Activated T-helper 2 cell treated with anti-CD3 and anti-CD28 coated beads, Interferon-gamma antibody, Interleukin-2, Interleukin-4, amounts not matched to agents 10 μg/mL and 5 μg/mL and 100 μg/mL, durations not matched to agents 14 hours and 24 hours and 36 hours (primary cell): ENCODE measurements around the gene KIZ. TPM values are rescaled to one million over a fixed set of nuclear protein-coding genes. Genes with fewer than 3 reads are reported as not detected.

Experiments used
- DNase-seq: peaks from one replicate; pipeline ENCODE4 v3.0.0; 2021; ENCODE audit warnings: low spot score
- H3K27ac Mint-ChIP-seq: one replicate; pipeline ENCODE4 v1.8.0; 2021; ENCODE audit warnings: mixed read lengths
- H3K27me3 Mint-ChIP-seq: one replicate; pipeline ENCODE4 v1.8.0; 2021; ENCODE audit warnings: low read depth, mixed read lengths
- H3K36me3 Mint-ChIP-seq: one replicate; pipeline ENCODE4 v1.8.0; 2021; ENCODE audit warnings: low read depth, mixed read lengths
- H3K4me1 Mint-ChIP-seq: one replicate; pipeline ENCODE4 v1.8.0; 2021; ENCODE audit warnings: low read depth, mixed read lengths
- H3K4me3 Mint-ChIP-seq: one replicate; pipeline ENCODE4 v1.8.0; 2021; ENCODE audit warnings: low read depth, mild to moderate bottlenecking, moderate library complexity, mixed read lengths
- H3K9me3 Mint-ChIP-seq: one replicate; pipeline ENCODE4 v1.8.0; 2021; ENCODE audit warnings: mixed read lengths
- intact Hi-C: fragments of 100-400 bp; cut with micrococcal nuclease; formaldehyde crosslinking; loops from one replicate; pipeline ENCODE4 v1.15.1; 2023
- total RNA-seq: library from RNA; stranded (reverse); gene quantifications from 2 replicates; pipeline ENCODE4 v1.2.3, GENCODE V29; 2022

Gene KIZ
- total RNA-seq, 1 donor from 2014 or later = 10.5 TPM

DNA sequence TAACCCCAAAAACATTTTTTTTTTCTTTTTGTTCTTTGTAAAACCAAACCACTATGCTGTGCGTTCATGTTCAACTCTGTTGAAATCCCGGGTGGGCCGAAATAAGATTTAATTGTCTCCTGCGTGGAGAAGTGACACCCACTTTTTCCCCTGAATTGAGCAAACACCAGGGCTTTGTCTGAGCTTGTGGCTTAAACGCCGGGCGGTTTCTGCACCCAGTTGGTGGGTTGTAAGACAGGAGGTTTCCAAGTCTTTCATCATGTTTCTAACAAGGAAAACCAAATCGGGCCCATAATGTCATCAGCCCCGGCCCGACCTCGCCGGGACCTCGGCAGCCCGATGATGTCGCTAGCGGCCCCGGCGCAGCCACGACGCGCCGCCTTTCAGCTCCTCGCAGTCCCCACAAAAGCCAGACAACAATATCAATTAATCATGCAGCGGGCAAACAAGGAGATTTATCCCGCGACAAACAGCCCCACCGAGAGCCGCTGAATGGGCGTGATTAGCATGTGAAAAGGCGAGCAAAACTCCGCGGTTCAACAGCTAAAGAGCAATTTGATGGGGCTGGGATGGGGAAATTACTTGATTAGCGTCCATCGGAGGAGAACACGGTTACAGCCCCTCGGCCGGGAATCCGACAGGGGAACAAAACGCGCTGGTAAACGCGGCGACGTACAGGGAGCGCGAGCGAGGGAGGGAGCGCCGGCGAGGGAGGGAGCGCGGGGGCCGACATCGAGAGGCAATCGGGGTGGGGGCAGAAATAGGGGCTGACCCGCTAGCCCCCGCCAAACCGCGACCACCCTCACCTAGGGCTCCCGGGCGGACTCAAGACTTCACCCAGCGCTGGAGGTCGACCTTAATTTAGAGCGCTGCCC is 25.1 kb upstream of the KIZ start:
- H3K27ac Mint-ChIP-seq = peak overlapping the region; percentile 75
- peak overlapping the region; percentile 83 for H3K4me3 Mint-ChIP-seq
- H3K9me3 Mint-ChIP-seq = no peaks in the 10 kb centered on the region
- peaks cover 76% of the 10 kb centered on the region for H3K27me3 Mint-ChIP-seq
- H3K4me1 Mint-ChIP-seq = peaks cover 33% of the 10 kb centered on the region
- no peak for DNase-seq
- intact Hi-C loops = loop anchor here (1.0 to 5.0 kb wide), 3 partner anchors 404 to 1481 kb away; partner anchors contain the start of genes FOXA2 and INSM1
- H3K36me3 Mint-ChIP-seq = no peaks in the 10 kb centered on the region

- no peak overlapping the region for H3K27ac Mint-ChIP-seq
- H3K36me3 Mint-ChIP-seq = no peaks in the 10 kb centered on the region
- no peak for DNase-seq
- intact Hi-C loops = loop anchor here (5.0 kb wide), 2 partner anchors 734 to 1481 kb away; partner anchors contain the start of genes FOXA2 and INSM1
- peak overlapping the region; percentile 5 for H3K4me3 Mint-ChIP-seq
- H3K9me3 Mint-ChIP-seq = no peaks in the 10 kb centered on the region
- H3K27me3 Mint-ChIP-seq = peaks cover 75% of the 10 kb centered on the region
- peaks cover 34% of the 10 kb centered on the region for H3K4me1 Mint-ChIP-seq
These were observed 24.4 kb upstream of the KIZ start for GRCh38 chr20:21101453-21101931.

GRCh38 chr20:21101932-21102575 is 23.8 kb upstream of the KIZ start:
- peaks cover 33% of the 10 kb centered on the region for H3K4me1 Mint-ChIP-seq
- H3K4me3 Mint-ChIP-seq = peak overlapping the region; percentile 70
- H3K36me3 Mint-ChIP-seq = no peaks in the 10 kb centered on the region
- H3K27me3 Mint-ChIP-seq = peaks cover 74% of the 10 kb centered on the region
- H3K9me3 Mint-ChIP-seq = no peaks in the 10 kb centered on the region
- intact Hi-C loops = loop anchor here (2.0 to 5.0 kb wide), 4 partner anchors 297 to 1480 kb away; partner anchors contain the start of genes FOXA2 and INSM1
- no peak for DNase-seq
- peak overlapping the region; percentile 46 for H3K27ac Mint-ChIP-seq

GRCh38 chr20:21102603-21103311 is 23.1 kb upstream of the KIZ start:
- peaks cover 33% of the 10 kb centered on the region for H3K4me1 Mint-ChIP-seq
- H3K36me3 Mint-ChIP-seq = no peaks in the 10 kb centered on the region
- H3K4me3 Mint-ChIP-seq = peak overlapping the region; percentile 70
- peak overlapping the region; percentile 22 for H3K27ac Mint-ChIP-seq
- no peaks in the 10 kb centered on the region for H3K9me3 Mint-ChIP-seq
- DNase-seq = no peak
- intact Hi-C loops = loop anchor here (2.0 to 5.0 kb wide), 4 partner anchors 296 to 1480 kb away; partner anchors contain the start of genes FOXA2 and INSM1
- peaks cover 76% of the 10 kb centered on the region for H3K27me3 Mint-ChIP-seq

- H3K27ac Mint-ChIP-seq = no peak overlapping the region
- H3K27me3 Mint-ChIP-seq = peaks cover 74% of the 10 kb centered on the region
- no peaks in the 10 kb centered on the region for H3K36me3 Mint-ChIP-seq
- peaks cover 30% of the 10 kb centered on the region for H3K4me1 Mint-ChIP-seq
- peak overlapping the region; percentile 22 for H3K4me3 Mint-ChIP-seq
- intact Hi-C loops = loop anchor here (2.0 to 5.0 kb wide), 4 partner anchors 295 to 1478 kb away; partner anchors contain the start of genes FOXA2 and INSM1
- no peaks in the 10 kb centered on the region for H3K9me3 Mint-ChIP-seq
- DNase-seq = no peak
These were observed 22.1 kb upstream of the KIZ start for GRCh38 chr20:21103582-21104465.

DNA sequence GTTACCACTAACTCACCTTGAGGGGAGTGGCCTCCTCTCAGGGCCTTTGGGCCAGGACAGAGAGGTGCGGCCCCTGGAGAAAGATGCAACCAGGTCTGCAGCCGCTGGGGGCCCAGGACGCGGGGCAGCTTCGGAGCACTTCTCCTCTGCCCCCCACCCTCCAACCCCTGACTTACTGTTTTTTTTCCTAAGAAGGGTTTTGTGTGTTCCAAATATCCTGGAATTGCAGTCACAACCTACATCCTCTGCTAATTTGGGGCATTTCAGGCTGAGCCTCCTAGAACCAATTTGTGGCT is 21.5 kb upstream of the KIZ start:
- intact Hi-C loops = loop anchor here (5.0 kb wide), 2 partner anchors 737 to 1478 kb away; partner anchors contain the start of genes FOXA2 and INSM1
- no peak for DNase-seq
- Mint-ChIP-seq H3K4me1 (peaks cover 25% of the 10 kb centered on the region), H3K36me3 (no peaks in the 10 kb centered on the region), H3K27me3 (peaks cover 72% of the 10 kb centered on the region), H3K9me3 (no peaks in the 10 kb centered on the region), H3K4me3 (no peak overlapping the region), H3K27ac (no peak overlapping the region)

DNA sequence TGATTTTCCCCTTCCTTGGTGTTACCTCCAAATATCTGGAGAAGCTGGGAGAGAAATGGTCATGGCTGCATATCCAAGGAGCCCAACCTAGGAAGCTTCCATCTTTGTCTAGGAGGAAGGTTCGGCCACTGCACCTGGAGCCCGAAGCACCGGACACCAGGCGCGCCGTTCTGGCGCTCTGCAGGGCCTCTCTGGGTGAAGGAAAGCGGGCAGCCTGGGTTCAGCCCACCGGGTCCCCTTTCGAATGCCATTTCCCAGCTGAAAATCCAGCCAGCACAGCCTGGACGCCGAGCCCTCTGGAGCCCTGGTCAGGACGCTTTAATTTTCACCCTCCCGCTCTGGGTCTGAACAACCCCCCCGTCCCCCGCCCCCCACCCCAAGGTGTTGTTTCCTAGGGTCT is 21.0 kb upstream of the KIZ start:
- H3K27ac Mint-ChIP-seq = no peak overlapping the region
- no peaks in the 10 kb centered on the region for H3K36me3 Mint-ChIP-seq
- no peak for DNase-seq
- H3K4me3 Mint-ChIP-seq = no peak overlapping the region
- peaks cover 25% of the 10 kb centered on the region for H3K4me1 Mint-ChIP-seq
- H3K27me3 Mint-ChIP-seq = peaks cover 74% of the 10 kb centered on the region
- intact Hi-C loops = loop anchor here (5.0 kb wide), 2 partner anchors 738 to 1477 kb away; partner anchors contain the start of genes FOXA2 and INSM1
- no peaks in the 10 kb centered on the region for H3K9me3 Mint-ChIP-seq

DNA sequence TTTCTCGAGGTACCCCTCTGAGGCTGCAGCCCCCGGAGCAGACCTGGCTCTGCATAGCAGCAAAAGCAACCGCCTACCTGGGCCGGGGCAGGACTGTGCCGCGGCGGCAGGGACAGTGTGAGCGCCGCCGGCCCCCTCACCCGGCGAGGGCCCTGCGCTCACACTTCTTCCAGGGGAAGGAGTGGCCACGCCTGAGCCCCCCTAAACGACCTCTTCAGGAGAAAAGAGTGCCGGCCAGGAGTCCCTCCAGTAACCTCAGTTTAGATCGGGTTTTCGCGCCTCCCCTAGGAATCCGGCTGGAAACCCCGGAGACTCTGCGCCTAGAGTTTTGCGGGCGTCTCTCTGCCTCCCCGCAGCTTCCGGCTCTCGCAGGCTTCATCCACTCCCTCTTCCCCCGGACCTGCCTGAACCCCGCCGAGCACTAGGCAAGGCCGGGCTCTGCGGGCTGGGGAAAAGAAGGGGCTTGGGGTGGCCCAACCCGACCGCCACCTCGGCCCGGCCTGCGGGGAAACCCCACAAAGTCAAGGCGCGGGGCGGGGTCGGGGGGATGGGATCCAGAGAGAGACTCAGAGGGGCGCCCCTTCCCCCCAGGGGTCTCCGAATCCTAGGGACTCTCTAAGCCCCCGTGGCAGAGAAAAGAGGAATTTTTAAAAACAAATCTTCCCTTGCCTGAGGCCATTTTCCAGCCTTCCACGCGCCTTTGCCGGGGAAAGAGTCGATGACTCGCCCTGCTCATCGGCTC is 20.3 kb upstream of the KIZ start:
- Mint-ChIP-seq H3K27ac (no peak overlapping the region), H3K36me3 (no peaks in the 10 kb centered on the region), H3K9me3 (no peaks in the 10 kb centered on the region), H3K4me1 (peaks cover 21% of the 10 kb centered on the region), H3K27me3 (peaks cover 78% of the 10 kb centered on the region), H3K4me3 (no peak overlapping the region)
- DNase-seq = no peak
- intact Hi-C loops = no loop called here

DNA sequence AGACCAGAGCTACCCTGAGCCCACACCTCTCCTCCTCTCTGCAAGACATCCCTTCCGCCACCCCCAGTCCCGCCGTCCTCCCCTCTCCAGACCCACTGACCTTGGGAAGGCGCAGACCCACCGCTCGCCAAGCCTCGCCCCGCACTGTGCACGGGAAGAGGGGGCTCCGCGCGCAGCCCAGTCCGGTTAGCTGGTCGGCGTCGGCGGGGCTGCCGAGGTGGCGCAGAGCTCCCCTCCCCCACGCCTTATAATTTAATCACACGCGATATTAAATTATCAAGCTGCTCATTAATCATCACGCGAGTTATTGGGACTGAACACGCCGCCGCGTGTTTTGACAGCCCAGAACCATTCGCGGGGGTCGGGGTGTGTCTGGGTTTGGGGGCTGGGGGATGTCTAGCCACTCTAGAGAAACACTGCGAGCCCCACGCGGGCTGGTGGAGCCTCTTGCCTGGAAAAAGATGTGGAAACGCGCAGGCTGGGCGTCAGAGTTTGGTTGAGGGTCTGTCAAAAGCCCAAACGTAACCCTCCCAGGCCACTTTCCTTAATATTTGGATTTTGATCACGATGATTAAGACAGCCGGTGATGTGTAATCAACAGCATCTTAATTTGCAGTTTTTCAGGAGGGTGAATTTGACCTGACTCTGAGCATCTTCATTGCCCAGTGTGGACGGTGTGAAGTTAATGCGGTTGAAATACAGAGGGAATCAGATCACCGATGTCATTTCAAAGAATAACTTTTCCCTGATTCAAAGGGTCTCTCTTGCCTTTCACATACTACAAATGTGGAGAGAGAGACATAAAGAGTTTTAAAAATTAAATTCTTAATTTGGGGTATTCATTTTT is 19.5 kb upstream of the KIZ start, which contains the start of gene LINC00237:
TSS of gene LINC00237 (minus strand) at position 188 of the 847 bp plus-strand sequence.
- Mint-ChIP-seq H3K4me3 (no peak within 1 kb of the TSS), H3K27me3 (peaks cover 76% of the 10 kb centered on the region), H3K27ac (no peak within 1 kb of the TSS), H3K4me1 (peaks cover 16% of the 10 kb centered on the region), H3K36me3 (no peaks in the 10 kb centered on the region), H3K9me3 (no peaks in the 10 kb centered on the region)
- intact Hi-C loops = no loop called here
- no peak for DNase-seq

DNA sequence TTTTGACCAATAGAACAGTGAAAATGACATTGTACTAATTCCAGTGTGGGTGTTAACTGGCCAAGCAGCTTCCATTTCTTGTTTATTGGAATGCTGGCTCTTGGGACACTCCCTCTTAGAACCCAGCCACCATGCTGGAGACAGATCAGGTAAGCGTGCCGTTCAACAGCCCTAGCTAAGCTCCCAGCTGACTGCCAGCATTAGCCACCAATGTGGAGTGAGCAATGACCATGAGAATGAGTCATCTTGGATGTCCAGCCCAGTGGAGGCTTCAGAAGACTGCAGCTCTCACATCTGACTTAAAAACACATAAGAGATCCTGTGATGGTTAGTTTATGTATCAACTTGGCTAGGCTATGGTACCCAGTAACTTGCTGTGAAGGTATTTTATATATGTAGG is 16.7 kb upstream of the KIZ start:
- DNase-seq = no peak
- no peak overlapping the region for H3K27ac Mint-ChIP-seq
- H3K27me3 Mint-ChIP-seq = peaks cover 73% of the 10 kb centered on the region
- intact Hi-C loops = no loop called here
- no peaks in the 10 kb centered on the region for H3K36me3 Mint-ChIP-seq
- peaks cover 3% of the 10 kb centered on the region for H3K4me1 Mint-ChIP-seq
- no peaks in the 10 kb centered on the region for H3K9me3 Mint-ChIP-seq
- H3K4me3 Mint-ChIP-seq = no peak overlapping the region
